ENCODE measurements around the gene C1orf94. TPM values are rescaled to one million over a fixed set of nuclear protein-coding genes. Genes with fewer than 3 reads are reported as not detected.
"Not testable (repeated sequence)": the region's sequence is repeated elsewhere in the genome, so short reads cannot be mapped to it uniquely, and the experiment has no call there.

The C1orf94 gene
- total RNA-seq, 3 donors from 2014 or later: not detected

- peaks cover 0 to 64% of the 10 kb centered on the region in 2 donors for H3K27me3 ChIP-seq
- no peak overlapping the region for H3K4me3 ChIP-seq
- H3K36me3 ChIP-seq: no peaks in the 10 kb centered on the region
- no peaks in the 10 kb centered on the region for H3K9me3 ChIP-seq
- TF ChIP-seq POLR2A (IDR thresholded peaks at IDR 0.05) (no peak), CTCF (IDR thresholded peaks at IDR 0.05) (no peak), POLR2AphosphoS5 (IDR thresholded peaks at IDR 0.05) (no peak)
- DNase-seq (ENCODE audit: low spot score in 2 of 2): no peak
- no peak overlapping the region for H3K27ac ChIP-seq
- intact Hi-C loops (cut with DNase I; ENCODE audit: low total_unique reads): loop anchor here (5.0 kb wide), 1 partner anchor 1535 kb away; no protein-coding TSS in a partner anchor
- H3K4me1 ChIP-seq: peaks cover 8% of the 10 kb centered on the region in 2 donors
These were observed 9.3 kb upstream of the C1orf94 start for GRCh38 chr1:34167389-34167788.

- TF ChIP-seq POLR2AphosphoS5 (IDR thresholded peaks at IDR 0.05) (no peak), POLR2A (IDR thresholded peaks at IDR 0.05) (no peak), CTCF (IDR thresholded peaks at IDR 0.05) (no peak)
- Histone ChIP-seq H3K27me3 (peaks cover 6 to 45% of the 10 kb centered on the region in 2 donors), H3K4me3 (no peak overlapping the region), H3K36me3 (no peaks in the 10 kb centered on the region), H3K9me3 (no peaks in the 10 kb centered on the region), H3K4me1 (no peaks in the 10 kb centered on the region), H3K27ac (no peak overlapping the region)
- no peak for DNase-seq (ENCODE audit: low spot score in 2 of 2)
- intact Hi-C loops (cut with DNase I; ENCODE audit: low total_unique reads): no loop called here
These were observed 963 bp upstream of the C1orf94 start for GRCh38 chr1:34175744-34176143.

GRCh38 chr1:34178072-34178471 is 1.4 kb downstream of the C1orf94 start:
- no peak overlapping the region for H3K4me3 ChIP-seq
- no peaks in the 10 kb centered on the region for H3K9me3 ChIP-seq
- no peaks in the 10 kb centered on the region for H3K4me1 ChIP-seq
- intact Hi-C loops (cut with DNase I; ENCODE audit: low total_unique reads): no loop called here
- H3K27ac ChIP-seq: no peak overlapping the region
- no peaks in the 10 kb centered on the region for H3K36me3 ChIP-seq
- DNase-seq (ENCODE audit: low spot score in 2 of 2): no peak
- no peak for TF ChIP-seq POLR2AphosphoS5 (IDR thresholded peaks at IDR 0.05)
- no peak for TF ChIP-seq CTCF (IDR thresholded peaks at IDR 0.05)
- no peak for TF ChIP-seq POLR2A (IDR thresholded peaks at IDR 0.05)
- peaks cover 6 to 42% of the 10 kb centered on the region in 2 donors for H3K27me3 ChIP-seq

GRCh38 chr1:34183381-34183780 is 6.7 kb downstream of the C1orf94 start:
- H3K4me1 ChIP-seq; H3K27ac ChIP-seq; intact Hi-C loops (cut with DNase I; ENCODE audit: low total_unique reads); DNase-seq (ENCODE audit: low spot score in 2 of 2); H3K4me3 ChIP-seq; H3K9me3 ChIP-seq; H3K36me3 ChIP-seq: not testable (repeated sequence)
- H3K27me3 ChIP-seq: peaks cover 0 to 16% of the 10 kb centered on the region in 2 donors

GRCh38 chr1:34186741-34187494 is 10.2 kb downstream of the C1orf94 start:
- Histone ChIP-seq H3K27me3 (peaks cover 0 to 9% of the 10 kb centered on the region in 2 donors), H3K27ac (no peak overlapping the region), H3K9me3 (peaks cover 8 to 13% of the 10 kb centered on the region in 2 donors), H3K36me3 (no peaks in the 10 kb centered on the region), H3K4me1 (no peaks in the 10 kb centered on the region), H3K4me3 (no peak overlapping the region)
- DNase-seq (ENCODE audit: low spot score in 2 of 2): no peak
- intact Hi-C loops (cut with DNase I; ENCODE audit: low total_unique reads): no loop called here
- TF ChIP-seq POLR2A (IDR thresholded peaks at IDR 0.05) (no peak), CTCF (IDR thresholded peaks at IDR 0.05) (no peak), POLR2AphosphoS5 (IDR thresholded peaks at IDR 0.05) (no peak)
